T47D (cell line): ENCODE measurements around the gene TRIM46.

Source experiments
- DNase-seq, 2 experiments: peaks; one replicate each; pipeline versions ENCODE4 v3.0.0 to v3.0.0-alpha.2; 2011 to 2012; ENCODE audit warnings: low read depth in 1 of 2, low spot score in 1 of 2
- JUND ChIP-seq: IDR thresholded peaks from 2 replicates; pipeline ENCODE4 v1.6.1; 2012; ENCODE audit warnings: low read depth
- in situ Hi-C: cut with HindIII; loops from 2 replicates; pipeline ENCODE4 v1.10.0; 2016; ENCODE audit warnings: low sequenced_read_pairs, low pct_unique_long_range_greater_than_20kb

The TRIM46 gene, protein sequence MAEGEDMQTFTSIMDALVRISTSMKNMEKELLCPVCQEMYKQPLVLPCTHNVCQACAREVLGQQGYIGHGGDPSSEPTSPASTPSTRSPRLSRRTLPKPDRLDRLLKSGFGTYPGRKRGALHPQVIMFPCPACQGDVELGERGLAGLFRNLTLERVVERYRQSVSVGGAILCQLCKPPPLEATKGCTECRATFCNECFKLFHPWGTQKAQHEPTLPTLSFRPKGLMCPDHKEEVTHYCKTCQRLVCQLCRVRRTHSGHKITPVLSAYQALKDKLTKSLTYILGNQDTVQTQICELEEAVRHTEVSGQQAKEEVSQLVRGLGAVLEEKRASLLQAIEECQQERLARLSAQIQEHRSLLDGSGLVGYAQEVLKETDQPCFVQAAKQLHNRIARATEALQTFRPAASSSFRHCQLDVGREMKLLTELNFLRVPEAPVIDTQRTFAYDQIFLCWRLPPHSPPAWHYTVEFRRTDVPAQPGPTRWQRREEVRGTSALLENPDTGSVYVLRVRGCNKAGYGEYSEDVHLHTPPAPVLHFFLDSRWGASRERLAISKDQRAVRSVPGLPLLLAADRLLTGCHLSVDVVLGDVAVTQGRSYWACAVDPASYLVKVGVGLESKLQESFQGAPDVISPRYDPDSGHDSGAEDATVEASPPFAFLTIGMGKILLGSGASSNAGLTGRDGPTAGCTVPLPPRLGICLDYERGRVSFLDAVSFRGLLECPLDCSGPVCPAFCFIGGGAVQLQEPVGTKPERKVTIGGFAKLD

GRCh38 chr1:155173478-155174323 lies at the start of gene TRIM46:
Gene TRIM46, plus strand, starts transcription at chr1:155173849. Its CDS starts 118 bp downstream, at chr1:155173967.
- in situ Hi-C loops = no loop called here
- TF ChIP-seq JUND = no peak
- DNase-seq = peak; percentile 80 to 86

DNA sequence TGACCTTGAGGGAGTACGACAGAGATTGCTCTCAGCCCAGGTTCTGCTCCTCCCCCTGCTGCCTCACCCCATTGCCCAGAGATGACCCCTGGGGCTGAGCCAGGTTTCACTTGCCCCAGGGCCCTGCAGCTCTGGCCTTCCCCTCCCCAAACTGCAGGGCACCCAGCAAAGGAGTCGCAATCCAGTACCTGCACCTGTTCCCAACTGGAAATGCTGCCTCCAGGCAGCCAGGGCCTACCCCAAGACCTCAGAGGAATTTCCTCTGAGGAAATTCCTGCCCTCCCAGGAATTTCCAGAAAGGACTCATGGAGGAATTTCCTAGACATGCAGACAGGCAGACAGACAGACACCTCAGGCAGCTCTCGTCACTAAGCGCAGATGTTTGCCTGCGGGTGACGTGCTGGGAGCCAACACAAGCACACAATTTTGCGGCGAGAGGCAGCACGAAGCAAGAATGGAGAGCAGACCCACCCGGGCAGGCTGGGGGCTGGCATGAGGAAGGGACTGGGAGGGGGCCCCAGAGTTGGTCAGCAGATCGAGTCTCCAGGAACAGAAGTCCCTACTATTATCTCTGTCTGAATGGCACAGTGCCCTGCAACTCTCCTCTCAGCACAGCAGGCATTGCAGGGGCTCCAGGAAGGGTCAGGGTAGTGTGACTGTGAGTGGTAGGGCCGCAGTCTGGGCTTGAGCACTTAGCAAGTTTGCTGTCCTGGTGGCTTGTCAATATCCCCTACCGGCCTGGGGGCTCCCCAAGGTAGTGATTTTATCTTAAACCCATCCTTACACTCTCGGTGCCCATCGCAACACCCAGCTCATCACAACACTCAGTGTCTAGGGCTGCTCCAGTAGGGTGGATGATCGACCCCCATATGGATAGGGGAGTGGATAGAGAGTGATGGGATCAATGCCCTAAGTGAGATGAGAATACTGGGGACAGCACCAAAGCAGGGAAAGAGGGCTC lies 48.9 kb upstream of the TRIM46 start:
- peak in 1 of 2 experiments; percentile 81 for DNase-seq
- no peak for TF ChIP-seq JUND
- in situ Hi-C loops = no loop called here

- no peak for TF ChIP-seq JUND
- peak in 1 of 2 experiments; percentile 37 for DNase-seq
Observed at GRCh38 chr1:155125511-155125945, 48.1 kb upstream of the TRIM46 start.

GRCh38 chr1:155125946-155126555 lies 47.6 kb upstream of the TRIM46 start:
- TF ChIP-seq JUND = no peak
- in situ Hi-C loops = no loop called here
- peak; percentile 41 to 75 for DNase-seq

More at GRCh38 chr1:155125511-155125945, 48.1 kb upstream of the TRIM46 start:
- in situ Hi-C loops = no loop called here

- in situ Hi-C loops = no loop called here
- TF ChIP-seq JUND = no peak
- peak in 1 of 2 experiments; percentile 82 for DNase-seq
Observed at GRCh38 chr1:155126556-155127104, 47.0 kb upstream of the TRIM46 start.

DNA sequence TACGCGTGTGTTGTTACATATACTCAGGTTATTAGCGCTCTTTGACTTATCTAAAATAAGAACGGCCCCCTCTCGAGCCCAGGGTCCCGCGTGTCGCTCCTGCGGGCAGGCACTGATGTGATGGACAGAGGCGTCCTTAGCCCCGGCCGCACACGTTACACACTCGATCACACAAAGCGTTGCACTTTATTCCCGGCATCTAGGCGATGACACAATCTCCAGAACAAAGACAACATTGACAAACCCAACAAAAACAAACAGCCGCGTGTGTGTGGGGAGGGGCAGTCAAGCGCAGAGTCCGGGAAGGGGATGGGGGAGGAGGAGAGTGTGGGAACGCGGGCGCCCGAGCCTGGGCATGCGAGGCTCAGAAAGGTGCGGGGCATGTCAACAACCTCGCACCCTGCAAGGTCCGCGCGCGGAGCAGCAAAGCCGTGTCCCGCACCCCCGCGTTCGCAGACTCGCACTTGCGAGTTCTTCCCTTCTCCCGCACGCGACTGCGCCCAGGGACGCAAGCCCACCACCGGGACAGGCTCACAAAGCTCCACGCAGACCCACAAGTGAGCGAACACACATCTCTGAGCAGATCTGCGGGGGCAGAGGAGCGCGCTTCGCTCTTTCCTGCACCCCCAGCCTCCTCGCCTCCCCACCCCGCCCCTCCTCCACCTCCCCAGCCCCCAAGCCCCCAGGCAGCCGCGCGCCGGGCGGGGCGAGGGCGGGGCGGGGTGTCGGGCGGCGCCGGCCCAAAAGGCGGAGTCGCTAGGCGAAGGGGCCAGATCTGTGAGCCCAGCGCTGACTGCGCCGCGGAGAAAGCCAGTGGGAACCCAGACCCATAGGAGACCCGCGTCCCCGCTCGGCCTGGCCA lies 46.3 kb upstream of the TRIM46 start, which contains the start of gene EFNA1:
Gene EFNA1, plus strand, starts transcription at position 772 of the 862 bp plus-strand sequence. CDS start 102 bp downstream, outside the sequence.
- peak; percentile 46 to 95 for DNase-seq
- no peak for TF ChIP-seq JUND
- in situ Hi-C loops = no loop called here

DNA sequence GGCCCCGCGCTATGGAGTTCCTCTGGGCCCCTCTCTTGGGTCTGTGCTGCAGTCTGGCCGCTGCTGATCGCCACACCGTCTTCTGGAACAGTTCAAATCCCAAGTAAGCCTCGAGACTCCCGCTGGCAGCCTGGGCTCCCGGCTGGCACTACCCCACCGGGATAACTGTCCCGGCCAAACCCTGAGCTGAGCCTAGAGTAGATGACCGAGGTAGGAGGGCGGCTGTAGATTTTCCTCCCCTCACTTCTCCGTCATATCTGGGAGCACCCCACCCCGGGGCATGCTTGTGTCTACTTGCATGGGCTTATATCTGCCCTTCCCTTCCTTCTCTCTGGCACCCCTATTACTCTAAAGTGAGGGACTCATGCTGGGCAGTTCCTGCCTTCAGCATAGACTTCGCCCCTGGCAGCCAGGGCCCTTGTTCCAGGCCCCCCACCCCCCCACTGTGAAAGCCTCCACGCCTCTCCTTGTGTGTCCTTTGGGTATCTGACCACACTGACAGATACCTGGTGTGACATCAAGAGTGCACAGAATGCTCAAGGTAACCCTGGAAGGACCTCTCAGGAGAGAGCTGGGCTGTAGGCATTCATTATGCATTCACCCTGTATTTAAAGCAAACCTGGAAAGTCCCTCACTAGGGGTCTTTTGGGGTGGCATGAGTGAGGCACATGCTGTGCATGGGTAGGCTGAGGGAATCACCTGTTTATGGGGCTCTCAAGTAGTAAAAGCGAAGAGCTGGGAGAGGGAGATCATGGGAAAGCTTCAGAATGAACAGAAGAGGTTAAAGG lies 45.5 kb upstream of the TRIM46 start:
- TF ChIP-seq JUND = no peak
- in situ Hi-C loops = no loop called here
- no peak for DNase-seq

DNA sequence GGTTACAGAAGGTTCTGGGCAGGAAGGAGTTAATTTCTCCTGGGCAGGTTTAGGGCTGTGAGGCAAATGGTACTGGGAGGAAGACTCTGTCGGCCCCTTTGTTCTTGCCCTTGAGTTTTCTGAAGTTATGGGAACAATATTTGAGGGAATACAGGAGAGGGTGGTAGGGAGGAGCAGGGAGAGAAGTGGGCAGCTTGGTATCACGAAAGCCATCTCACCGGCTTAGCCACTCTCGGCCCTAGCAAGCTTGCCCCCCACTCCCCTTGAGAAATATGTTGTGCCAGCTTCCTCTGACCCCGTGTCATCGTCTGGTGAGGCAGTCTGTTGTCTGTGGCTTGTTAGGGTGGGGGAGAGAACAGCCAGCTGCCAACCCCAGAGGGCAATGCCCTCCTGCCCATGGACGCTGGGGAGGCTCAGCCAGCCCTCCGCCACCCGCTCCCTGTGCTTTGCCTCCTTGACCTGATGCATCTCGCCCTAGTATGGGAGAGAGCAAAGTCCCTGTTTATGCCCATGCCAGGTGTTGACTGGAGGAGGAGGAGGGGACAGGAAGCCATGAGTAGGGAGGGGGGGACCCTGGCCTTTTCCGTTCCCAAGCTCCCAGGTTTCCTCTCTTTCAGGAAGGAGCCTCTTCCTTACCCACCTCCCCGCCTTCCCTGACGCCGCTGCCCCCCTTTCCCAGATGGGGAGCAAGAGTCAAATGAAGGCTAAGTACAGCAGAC lies 44.7 kb upstream of the TRIM46 start:
- in situ Hi-C loops = no loop called here
- TF ChIP-seq JUND = no peak
- DNase-seq = peak in 1 of 2 experiments; percentile 75
